ENCODE results near the gene SPRED2.
A peak's percentile ranks its signal among the peaks of the same experiment; 100 is the strongest.

The SPRED2 gene

GRCh38 chr2:65291216-65292105, 140.9 kb downstream of the SPRED2 start:
- no peak for DNase-seq (ENCODE audit: low read depth)
- no peak overlapping the region for H3K4me3 ChIP-seq (replicated peaks; ENCODE audit: low read depth, low read length)
- TF ChIP-seq CTCF (IDR thresholded peaks at IDR 0.05; ENCODE audit: low read length, missing control alignments), result no peak

GRCh38 chr2:65287364-65287763, 145.0 kb downstream of the SPRED2 start:
- H3K4me3 ChIP-seq (replicated peaks; ENCODE audit: low read depth, low read length), result no peak overlapping the region
- TF ChIP-seq CTCF (IDR thresholded peaks at IDR 0.05; ENCODE audit: low read length, missing control alignments), result no peak
- no peak for DNase-seq (ENCODE audit: low read depth)

GRCh38 chr2:65282477-65283053, 149.8 kb downstream of the SPRED2 start:
- no peak for TF ChIP-seq CTCF (IDR thresholded peaks at IDR 0.05; ENCODE audit: low read length, missing control alignments)
- no peak for DNase-seq (ENCODE audit: low read depth)

GRCh38 chr2:65281627-65282351, 150.6 kb downstream of the SPRED2 start:
- no peak for TF ChIP-seq CTCF (IDR thresholded peaks at IDR 0.05; ENCODE audit: low read length, missing control alignments)
- DNase-seq (ENCODE audit: low read depth), result peak; percentile 71
- no peak overlapping the region for H3K4me3 ChIP-seq (replicated peaks; ENCODE audit: low read depth, low read length)

More at GRCh38 chr2:65282477-65283053, 149.8 kb downstream of the SPRED2 start:
- H3K4me3 ChIP-seq (replicated peaks; ENCODE audit: low read depth, low read length), result no peak overlapping the region

- no peak overlapping the region for H3K4me3 ChIP-seq (replicated peaks; ENCODE audit: low read depth, low read length)
- TF ChIP-seq CTCF (IDR thresholded peaks at IDR 0.05; ENCODE audit: low read length, missing control alignments), result no peak
- DNase-seq (ENCODE audit: low read depth), result no peak
Observed at GRCh38 chr2:65279756-65280155, 152.6 kb downstream of the SPRED2 start.

- no peak for TF ChIP-seq CTCF (IDR thresholded peaks at IDR 0.05; ENCODE audit: low read length, missing control alignments)
- H3K4me3 ChIP-seq (replicated peaks; ENCODE audit: low read depth, low read length), result no peak overlapping the region
- peak; percentile 49 for DNase-seq (ENCODE audit: low read depth)
Observed at GRCh38 chr2:65278531-65278981, 153.8 kb downstream of the SPRED2 start.

Measured in fibroblast of pulmonary artery (primary cell).